G401.6 (cell line): ENCODE data around the gene NOX3.
"Not testable (repeated sequence)": the region's sequence is repeated elsewhere in the genome, so short reads cannot be mapped to it uniquely, and the experiment has no call there.

Source experiments
- FAIRE-seq: peaks from 2 replicates; lab custom pipeline; 2012; peaks lifted over from hg19 to GRCh38; lab: Jason Lieb, UNC

Gene NOX3

GRCh38 chr6:155364844-155365437, 90.7 kb downstream of the NOX3 start:
- no peak for FAIRE-seq

GRCh38 chr6:155364021-155364420, 91.6 kb downstream of the NOX3 start:
- not testable (repeated sequence) for FAIRE-seq

GRCh38 chr6:155362968-155363632, 92.5 kb downstream of the NOX3 start:
- not testable (repeated sequence) for FAIRE-seq

DNA sequence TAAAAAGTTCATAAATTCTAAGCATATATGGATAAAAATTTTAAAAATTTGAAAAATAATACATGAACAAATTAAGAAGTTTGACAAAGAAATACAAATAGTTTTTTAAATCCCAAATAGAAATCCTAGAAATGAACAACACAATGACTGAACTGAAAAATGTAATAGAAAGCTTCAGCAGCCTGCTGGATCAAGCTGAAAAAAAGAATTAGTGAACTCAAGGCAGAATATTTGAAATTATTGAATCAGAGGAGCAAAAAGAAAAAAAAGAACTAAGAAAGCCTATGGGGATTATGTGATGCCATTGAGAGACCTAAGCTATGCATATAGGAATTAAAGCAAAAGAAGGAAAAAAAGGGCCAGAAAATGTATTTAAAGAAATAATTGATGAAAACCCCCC, 101.5 kb downstream of the NOX3 start:
- no peak for FAIRE-seq

DNA sequence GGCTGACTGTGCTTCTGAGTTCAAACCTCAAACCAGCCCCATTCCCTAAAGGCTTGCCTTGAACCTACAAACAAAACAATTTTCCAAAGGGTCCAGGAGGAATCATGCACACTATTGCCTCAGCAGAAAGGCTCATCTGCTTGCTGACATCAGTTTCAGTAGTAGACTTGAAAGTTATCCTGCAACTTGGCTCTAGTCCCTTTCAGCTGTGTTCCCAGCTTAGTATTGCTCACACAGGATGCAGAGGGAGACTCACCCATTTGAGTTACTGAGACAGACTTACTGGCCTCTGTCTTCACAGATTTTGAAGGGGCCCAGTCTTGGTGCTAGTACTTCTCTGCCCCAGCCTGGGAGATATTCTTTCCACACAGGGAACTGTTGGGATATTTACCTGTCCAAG, 102.8 kb downstream of the NOX3 start:
- no peak for FAIRE-seq

DNA sequence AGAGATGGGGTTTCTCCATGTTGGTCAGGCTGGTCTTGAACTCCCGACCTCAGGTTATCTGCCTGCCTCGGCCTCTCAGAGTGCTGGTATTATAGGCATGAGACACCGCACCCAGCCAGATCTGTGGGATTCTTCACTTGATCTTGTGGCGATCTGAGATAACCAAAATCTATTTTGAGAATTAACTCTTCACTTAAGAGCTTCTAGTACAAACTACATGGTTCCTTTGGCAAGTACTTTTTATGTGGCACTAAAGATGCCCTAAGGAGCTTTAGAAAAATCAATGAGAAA, 103.6 kb downstream of the NOX3 start:
- FAIRE-seq = no peak

DNA sequence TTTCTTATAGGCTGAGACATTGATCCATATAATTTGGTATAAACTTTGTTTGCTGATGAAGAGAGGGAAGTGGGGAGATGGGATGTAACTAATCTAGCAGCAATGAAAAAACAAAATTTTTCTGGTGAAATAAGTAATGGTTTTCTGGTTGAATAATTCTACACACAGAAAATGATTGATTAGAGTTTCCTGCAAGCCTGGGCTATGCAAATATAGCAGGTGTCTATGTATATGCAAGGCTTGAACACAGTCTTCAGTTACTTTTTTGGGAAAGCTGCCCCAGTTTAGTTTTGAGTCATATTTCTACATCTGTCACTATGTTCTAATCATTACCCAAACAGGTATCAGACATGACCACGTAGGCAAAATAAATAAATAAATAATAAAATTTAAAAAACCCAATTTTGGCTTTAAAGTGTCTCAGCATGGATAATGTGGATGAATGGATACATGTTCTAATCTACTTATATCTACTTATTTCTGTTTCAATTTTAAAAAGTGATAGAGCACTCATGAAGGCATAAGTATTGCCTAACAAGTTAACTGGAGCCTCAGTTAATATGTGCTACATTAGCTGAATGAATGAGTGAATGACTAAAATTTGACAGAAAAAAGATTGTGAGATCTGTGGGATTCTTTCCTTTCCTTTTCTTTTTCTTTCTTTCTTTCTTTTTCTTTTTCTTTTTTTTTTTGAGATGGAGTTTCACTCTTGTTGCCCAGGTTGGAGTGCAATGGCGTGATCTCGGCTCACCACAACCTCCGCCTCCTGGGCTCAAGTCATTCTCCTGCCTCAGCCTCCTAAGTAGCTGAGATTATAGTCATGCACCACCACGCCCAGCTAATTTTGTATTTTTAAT, 104.1 kb downstream of the NOX3 start:
- no peak for FAIRE-seq

GRCh38 chr6:155349956-155350355, 105.7 kb downstream of the NOX3 start:
- FAIRE-seq = no peak

GRCh38 chr6:155349129-155349528, 106.5 kb downstream of the NOX3 start:
- no peak for FAIRE-seq

DNA sequence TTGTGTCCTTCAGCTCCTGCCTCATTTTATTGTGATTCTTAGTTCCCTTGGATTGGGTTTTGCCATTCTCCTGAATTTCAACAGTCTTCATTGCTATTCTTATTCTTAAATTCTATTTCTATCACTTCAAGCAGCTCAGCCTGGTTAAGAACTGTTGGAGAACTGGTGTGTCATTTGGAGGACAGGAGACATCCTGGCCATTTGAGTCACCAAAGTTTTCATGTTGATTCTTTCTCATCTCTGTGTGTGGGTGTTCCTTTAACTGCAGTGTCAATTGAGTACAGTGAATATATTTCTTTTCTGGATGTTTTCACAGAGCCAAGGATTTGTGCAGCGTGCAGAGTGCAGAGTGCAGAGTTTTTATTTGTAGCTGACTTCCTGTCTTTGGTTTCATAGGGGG, 107.8 kb downstream of the NOX3 start:
- no peak for FAIRE-seq

GRCh38 chr6:155346957-155347356, 108.7 kb downstream of the NOX3 start:
- no peak for FAIRE-seq
